Spleen (tissue), 7 donors: Measurements from ENCODE around the gene VPS50.

Experiments
- CTCF ChIP-seq, 11 experiments: fragments of 200-600 bp in 7 of 11; fragments of 450-650 bp in 4 of 11; sonication (generic) in 4 of 11; IDR thresholded peaks in 8 of 11; conservative IDR thresholded peaks in 3 of 11; 1 replicate in 7 of 11; 2 replicates in 4 of 11; pipeline versions ENCODE4 v1.4.0 to v1.8.0; 2016 to 2021; ENCODE audit warnings: antibody characterized with exemption in 11 of 11, inconsistent platforms in 4 of 11, mild to moderate bottlenecking in 1 of 11
- POLR2A ChIP-seq, 3 donors: fragments of 450-650 bp; IDR thresholded peaks; one replicate each; pipeline ENCODE4 v1.5.1; 2017; ENCODE audit warnings: antibody characterized with exemption in 3 of 3, mild to moderate bottlenecking in 1 of 3
- POLR2AphosphoS5 ChIP-seq, 3 donors: sonication (generic); formaldehyde crosslinking; IDR thresholded peaks; one replicate each; pipeline ENCODE4 v1.5.1; 2017; ENCODE audit warnings: antibody characterized with exemption in 3 of 3
- donor health status: DM: no; HTN: no; CAD: no; lungs with moderate emphysema.
- donor health status: DM: no; HTN: no; CAD: no.
- donor health status: DM: no; HTN: no; CAD: no.

DNA sequence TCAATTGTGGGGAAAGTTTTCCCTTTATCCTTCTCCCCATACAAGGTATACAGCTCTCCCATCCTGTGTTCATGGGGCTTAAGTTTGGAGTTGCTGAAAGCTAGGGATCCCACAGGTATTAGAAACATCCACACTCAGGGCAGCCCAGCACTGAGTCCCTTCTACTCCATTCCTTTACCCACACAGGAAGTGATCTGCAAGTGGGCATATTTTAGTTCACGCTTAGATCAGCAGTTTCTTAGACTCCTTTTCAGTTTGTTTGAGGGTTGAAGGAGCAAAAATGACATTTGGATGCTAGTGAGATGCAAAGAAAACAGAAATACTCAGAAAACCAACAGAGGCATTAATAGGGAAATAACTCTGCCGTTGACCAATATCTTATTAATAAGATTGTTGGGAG is 134.7 kb downstream of the VPS50 start:
- TF ChIP-seq POLR2A (IDR thresholded peaks at IDR 0.05) (no peak), CTCF (IDR thresholded peaks at IDR 0.05 in 8 of 11, conservative IDR thresholded peaks at IDR 0.05 in 3 of 11) (no peak), POLR2AphosphoS5 (IDR thresholded peaks at IDR 0.05) (no peak)
